Sigmoid colon (tissue), 7 donors: ENCODE data around the gene CASKIN2. TPM values are rescaled to one million over a fixed set of nuclear protein-coding genes. Genes with fewer than 3 reads are reported as not detected.

Source experiments
- DNase-seq: peaks from one replicate; pipeline ENCODE4 v3.0.0-alpha.2; 2019
- H3K27ac ChIP-seq, 4 donors: fragments of 200-600 bp; sonication (generic); one replicate each; pipeline ENCODE4 v1.5.1; 2016 to 2019; ENCODE audit warnings: mild to moderate bottlenecking in 1 of 4
- H3K27me3 ChIP-seq, 3 donors: fragments of 200-600 bp; sonication (generic); one replicate each; pipeline ENCODE4 v1.5.1; 2019; ENCODE audit warnings: mild to moderate bottlenecking in 1 of 3
- H3K36me3 ChIP-seq, 4 donors: fragments of 200-600 bp; sonication (generic); one replicate each; pipeline ENCODE4 v1.5.1; 2016 to 2019
- H3K4me1 ChIP-seq, 4 donors: fragments of 200-600 bp; sonication (generic); one replicate each; pipeline ENCODE4 v1.5.1; 2017 to 2019
- H3K4me3 ChIP-seq, 4 donors: fragments of 200-600 bp; sonication (generic); one replicate each; pipeline ENCODE4 v1.5.1; 2017 to 2019; ENCODE audit warnings: mild to moderate bottlenecking in 2 of 4, moderate library complexity in 1 of 4
- H3K9me3 ChIP-seq, 4 donors: fragments of 200-600 bp in 3 of 4; sonication (generic) in 3 of 4; one replicate each; pipeline versions ENCODE4 v1.5.1 to v1.6.1; 2013 to 2019
- CTCF ChIP-seq, 4 experiments: fragments of 450-650 bp in 3 of 4; fragments of 200-600 bp in 1 of 4; IDR thresholded peaks; one replicate each; pipeline ENCODE4 v1.5.1; 2016 to 2019; ENCODE audit warnings: antibody characterized with exemption in 4 of 4, mild to moderate bottlenecking in 3 of 4, moderate library complexity in 2 of 4
- EP300 ChIP-seq, 4 donors: sonication (generic); formaldehyde crosslinking; IDR thresholded peaks; one replicate each; pipeline ENCODE4 v1.6.1; 2017; ENCODE audit warnings: antibody characterized with exemption in 4 of 4
- POLR2A ChIP-seq, 2 donors: fragments of 450-650 bp; IDR thresholded peaks; one replicate each; pipeline ENCODE4 v1.6.1; 2016; ENCODE audit warnings: antibody characterized with exemption in 2 of 2, mild to moderate bottlenecking in 2 of 2, moderate library complexity in 2 of 2
- POLR2AphosphoS5 ChIP-seq, 4 donors: sonication (generic); formaldehyde crosslinking; IDR thresholded peaks; one replicate each; pipeline ENCODE4 v1.6.1; 2017; ENCODE audit warnings: antibody characterized with exemption in 4 of 4
- WGBS, 2 donors: extraction: QIAGEN DNeasy Blood & Tissue Kit; methylation state at CpG; one replicate each; pipeline ENCODE4 v1.1.7; 2013; 5-methylcytosine and 5-hydroxymethylcytosine counted together
- intact Hi-C: fragments of 100-400 bp; cut with DNase I; formaldehyde crosslinking; loops from one replicate; pipeline ENCODE4 v1.15.1; 2023
- polyA plus RNA-seq, 3 donors: library from polyadenylated mRNA; stranded (reverse); fragments of 200-250 nt; gene quantifications; one replicate each; pipeline ENCODE4 v1.2.3, GENCODE V29; 2013
- total RNA-seq, 4 donors: library from RNA; depleted of rRNA; stranded (reverse); fragments of >200 nt; gene quantifications; one replicate each; pipeline ENCODE4 v1.1.0, GENCODE V29; 2016
- donor health status: healthy with polysubstance abuse.
- donor health status: Bipolar disorder and iron deficiency.
- donor health status: healthy.

The CASKIN2 gene
- total and polyA plus RNA-seq, 7 donors = 4.8 to 14.7 (median 10.2) TPM

GRCh38 chr17:75489511-75489955, 25.8 kb downstream of the CASKIN2 start:
- H3K4me3 ChIP-seq = no peak overlapping the region
- intact Hi-C loops = no loop called here
- H3K27me3 ChIP-seq = no peaks in the 10 kb centered on the region
- H3K9me3 ChIP-seq = no peaks in the 10 kb centered on the region
- DNase-seq = no peak
- peaks cover 0 to 22% (median 13%) of the 10 kb centered on the region in 4 donors for H3K4me1 ChIP-seq
- H3K27ac ChIP-seq = no peak overlapping the region
- no peak for TF ChIP-seq POLR2AphosphoS5 (IDR thresholded peaks at IDR 0.05)
- no peak for TF ChIP-seq CTCF (IDR thresholded peaks at IDR 0.05)
- TF ChIP-seq POLR2A (IDR thresholded peaks at IDR 0.05) = no peak
- TF ChIP-seq EP300 (IDR thresholded peaks at IDR 0.05) = no peak
- peaks cover 27 to 43% (median 32%) of the 10 kb centered on the region in 4 donors for H3K36me3 ChIP-seq
- 84 to 87% methylated on average over 14 of the region's 14 CpGs for WGBS, 2 donors

- intact Hi-C loops = no loop called here
- Histone ChIP-seq H3K36me3 (peaks cover 24 to 36% (median 28%) of the 10 kb centered on the region in 4 donors), H3K4me3 (no peak overlapping the region), H3K4me1 (peaks cover 0 to 22% (median 13%) of the 10 kb centered on the region in 4 donors), H3K27ac (no peak overlapping the region), H3K27me3 (no peaks in the 10 kb centered on the region), H3K9me3 (no peaks in the 10 kb centered on the region)
- no peak for DNase-seq
- no peak for TF ChIP-seq CTCF (IDR thresholded peaks at IDR 0.05)
- no peak for TF ChIP-seq POLR2AphosphoS5 (IDR thresholded peaks at IDR 0.05)
- no peak for TF ChIP-seq EP300 (IDR thresholded peaks at IDR 0.05)
- no peak for TF ChIP-seq POLR2A (IDR thresholded peaks at IDR 0.05)
- WGBS, 2 donors = 94% methylated on average over 24 of the region's 24 CpGs
These were observed 26.4 kb downstream of the CASKIN2 start for GRCh38 chr17:75488693-75489510.

DNA sequence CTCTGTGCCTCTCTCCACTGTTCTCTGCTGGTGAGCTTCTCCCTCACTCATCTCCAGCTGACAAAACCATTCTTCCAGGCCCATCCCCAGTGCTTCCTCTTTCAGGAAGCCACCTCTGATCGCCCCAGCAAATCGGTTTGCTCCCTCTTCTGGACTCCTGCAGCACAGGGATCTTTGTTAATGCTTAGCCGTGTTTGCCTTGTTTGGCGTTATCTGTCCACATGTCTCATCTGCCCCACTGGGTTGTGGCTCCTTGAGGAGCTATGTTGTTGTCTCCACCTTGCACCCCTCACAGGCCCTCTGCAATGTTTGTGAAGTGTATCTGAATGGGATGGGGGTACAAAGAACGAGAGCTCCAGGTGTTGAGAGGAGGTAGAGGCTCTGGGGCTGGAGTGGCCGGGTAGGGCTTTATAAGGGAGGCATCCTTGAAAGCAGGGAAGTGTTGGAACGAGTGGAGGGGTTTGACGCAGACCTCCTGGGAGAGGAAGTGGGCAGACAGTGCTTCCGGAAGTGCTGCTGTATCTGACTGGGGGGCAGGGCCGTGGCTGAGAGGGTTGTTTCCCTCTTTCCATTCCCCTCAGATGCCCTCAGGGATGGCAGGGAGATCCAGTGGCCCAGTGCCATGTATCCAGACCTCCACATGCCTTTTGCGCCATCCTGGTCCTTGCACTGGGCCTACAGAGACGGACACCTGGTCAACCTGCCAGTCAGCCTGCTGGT, 27.8 kb downstream of the CASKIN2 start:
- Histone ChIP-seq H3K27ac (peak overlapping the region in 2 of 4 donors; percentile 27 to 36), H3K9me3 (no peaks in the 10 kb centered on the region), H3K4me3 (no peak overlapping the region), H3K36me3 (peaks cover 10 to 22% (median 14%) of the 10 kb centered on the region in 4 donors), H3K4me1 (peaks cover 0 to 22% (median 13%) of the 10 kb centered on the region in 4 donors), H3K27me3 (no peaks in the 10 kb centered on the region)
- intact Hi-C loops = no loop called here
- 47 to 84% methylated on average over 12 of the region's 12 CpGs for WGBS, 2 donors
- DNase-seq = peak; percentile 64
- TF ChIP-seq EP300 (IDR thresholded peaks at IDR 0.05) = no peak
- TF ChIP-seq CTCF (IDR thresholded peaks at IDR 0.05) = no peak
- TF ChIP-seq POLR2A (IDR thresholded peaks at IDR 0.05) = no peak
- no peak for TF ChIP-seq POLR2AphosphoS5 (IDR thresholded peaks at IDR 0.05)

- peaks cover 5 to 17% (median 11%) of the 10 kb centered on the region in 4 donors for H3K36me3 ChIP-seq
- no peaks in the 10 kb centered on the region for H3K27me3 ChIP-seq
- H3K9me3 ChIP-seq = no peaks in the 10 kb centered on the region
- peaks cover 0 to 22% (median 13%) of the 10 kb centered on the region in 4 donors for H3K4me1 ChIP-seq
- intact Hi-C loops = no loop called here
- H3K4me3 ChIP-seq = no peak overlapping the region
- no peak for TF ChIP-seq EP300 (IDR thresholded peaks at IDR 0.05)
- no peak for TF ChIP-seq CTCF (IDR thresholded peaks at IDR 0.05)
- TF ChIP-seq POLR2A (IDR thresholded peaks at IDR 0.05) = no peak
- peak overlapping the region in 2 of 4 donors; percentile 27 to 36 for H3K27ac ChIP-seq
- DNase-seq = no peak
- WGBS, 2 donors = 87 to 91% methylated on average over 5 of the region's 5 CpGs
These were observed 28.4 kb downstream of the CASKIN2 start for GRCh38 chr17:75486951-75487350.
